Neural cell (in vitro differentiated cells): ENCODE results near the gene OLFM4. TPM values are rescaled to one million over a fixed set of nuclear protein-coding genes. Genes with fewer than 3 reads are reported as not detected.
"Not testable (repeated sequence)": the region's sequence is repeated elsewhere in the genome, so short reads cannot be mapped to it uniquely, and the experiment has no call there.

Experiments used
- H2AFZ ChIP-seq: fragments of 200-600, 300-800 bp; sonication (generic), shearing (Covaris generic); 2 replicates; pipeline ENCODE4 v1.6.0; 2014; ENCODE audit warnings: low read depth, mild to moderate bottlenecking, antibody characterized with exemption, low read length, moderate library complexity
- H3F3A ChIP-seq: fragments of 200-600 bp; shearing (Covaris generic); 2 replicates; pipeline ENCODE4 v1.6.1; 2016; ENCODE audit warnings: mild to moderate bottlenecking, moderate library complexity, mixed read lengths, antibody characterized with exemption, low read length; ENCODE audit not compliant: insufficient read depth, poor library complexity, severe bottlenecking
- H3K27ac ChIP-seq: fragments of 200-600, 300-800 bp; sonication (generic), shearing (Covaris generic); 2 replicates; pipeline ENCODE4 v1.5.1; 2014; ENCODE audit warnings: mild to moderate bottlenecking, low read length, moderate library complexity
- H3K27me3 ChIP-seq: fragments of 300-800, 200-600 bp; sonication (generic), shearing (Covaris generic); 2 replicates; pipeline ENCODE4 v1.6.0; 2014; ENCODE audit warnings: mild to moderate bottlenecking, low read depth, low read length, moderate library complexity; ENCODE audit not compliant: insufficient read depth
- H3K36me3 ChIP-seq: fragments of 300-800, 200-600 bp; sonication (generic), shearing (Covaris generic); 2 replicates; pipeline ENCODE4 v1.5.1; 2014; ENCODE audit warnings: mild to moderate bottlenecking, antibody characterized with exemption, low read length, moderate library complexity; ENCODE audit not compliant: insufficient read depth
- H3K4me2 ChIP-seq: fragments of 300-800, 200-600 bp; sonication (generic), shearing (Covaris generic); 2 replicates; pipeline ENCODE4 v1.6.0; 2014; ENCODE audit warnings: mild to moderate bottlenecking, low read length
- H3K4me3 ChIP-seq: fragments of 300-800, 200-600 bp; sonication (generic), shearing (Covaris generic); 2 replicates; pipeline ENCODE4 v1.5.1; 2014; ENCODE audit warnings: mild to moderate bottlenecking, low read length, moderate library complexity
- H3K79me2 ChIP-seq: fragments of 200-600 bp; shearing (Covaris generic); replicated peaks from 2 replicates; pipeline ENCODE4 v1.6.0; 2014; ENCODE audit warnings: mild to moderate bottlenecking, low read length, moderate library complexity; ENCODE audit not compliant: insufficient read depth
- H3K9ac ChIP-seq: fragments of 300-800, 200-600 bp; sonication (generic), shearing (Covaris generic); 2 replicates; pipeline ENCODE4 v1.6.1; 2016; ENCODE audit warnings: mild to moderate bottlenecking, low read length, mixed read lengths
- H3K9me2 ChIP-seq: fragments of 200-600 bp; shearing (Covaris generic); 2 replicates; pipeline ENCODE4 v1.6.1; 2016; ENCODE audit warnings: mild to moderate bottlenecking, low read length, mixed read lengths; ENCODE audit not compliant: insufficient read depth
- H3K9me3 ChIP-seq: fragments of 200-600, 300-800 bp; sonication (generic), shearing (Covaris generic); 2 replicates; pipeline ENCODE4 v1.6.1; 2016; ENCODE audit warnings: mild to moderate bottlenecking, mixed run types, low read length, moderate library complexity, mixed read lengths
- H4K20me1 ChIP-seq: fragments of 200-600 bp; shearing (Covaris generic); 2 replicates; pipeline ENCODE4 v1.6.1; 2016; ENCODE audit warnings: mild to moderate bottlenecking, mixed run types; ENCODE audit not compliant: insufficient read depth
- EP300 ChIP-seq: fragments of 450-650 bp; conservative IDR thresholded peaks from 2 replicates; pipeline ENCODE4 v1.6.1; 2014; ENCODE audit warnings: antibody characterized with exemption, mild to moderate bottlenecking, moderate library complexity; ENCODE audit not compliant: poor library complexity, severe bottlenecking
- EZH2 ChIP-seq: fragments of 200-600, 300-800 bp; shearing (Covaris generic), sonication (generic); IDR thresholded peaks from 2 replicates; pipeline ENCODE4 v1.6.1; 2014; ENCODE audit warnings: antibody characterized with exemption, low read length, borderline replicate concordance, mild to moderate bottlenecking; ENCODE audit not compliant: insufficient read depth, poor library complexity, severe bottlenecking
- MXI1 ChIP-seq: fragments of 450-650 bp; conservative IDR thresholded peaks from 2 replicates; pipeline ENCODE4 v1.6.1; 2014; ENCODE audit warnings: antibody characterized with exemption, mild to moderate bottlenecking; ENCODE audit not compliant: poor library complexity, severe bottlenecking
- POLR2AphosphoS5 ChIP-seq: IDR thresholded peaks from 2 replicates; pipeline ENCODE4 v1.6.1; 2012
- RAD21 ChIP-seq: fragments of 450-650 bp; conservative IDR thresholded peaks from 2 replicates; pipeline ENCODE4 v1.6.1; 2014; ENCODE audit warnings: antibody characterized with exemption, mild to moderate bottlenecking, moderate library complexity
- REST ChIP-seq: IDR thresholded peaks from 2 replicates; pipeline ENCODE4 v1.6.1; 2012; ENCODE audit warnings: borderline replicate concordance
- SMC3 ChIP-seq: fragments of 450-650 bp; conservative IDR thresholded peaks from 2 replicates; pipeline ENCODE4 v1.6.1; 2014; ENCODE audit warnings: antibody characterized with exemption, mild to moderate bottlenecking, moderate library complexity; ENCODE audit not compliant: poor library complexity
- TAF1 ChIP-seq: IDR thresholded peaks from 2 replicates; pipeline ENCODE4 v1.6.1; 2012; ENCODE audit warnings: low read depth
- polyA plus RNA-seq: library from polyadenylated mRNA; depleted of rRNA; stranded (reverse); fragments of >200 nt; gene quantifications from 2 replicates; pipeline ENCODE4 v1.2.3, GENCODE V29; 2014
- TF ChIP-seq, protein P1 (sequence below): fragments of 450-650 bp; IDR thresholded peaks from 2 replicates; pipeline ENCODE4 v1.5.1; 2014; ENCODE audit warnings: antibody characterized with exemption, mild to moderate bottlenecking, moderate library complexity; ENCODE audit not compliant: poor library complexity, severe bottlenecking

Gene OLFM4
- polyA plus RNA-seq, 1 donor from 2014 or later, result 0.46 TPM

- no peak overlapping the region for H3K4me2 ChIP-seq
- no peak overlapping the region for H3K4me3 ChIP-seq
- no peaks in the 10 kb centered on the region for H3K27me3 ChIP-seq
- H3K36me3 ChIP-seq, result no peaks in the 10 kb centered on the region
- no peak overlapping the region for H3K27ac ChIP-seq
- H3K9me3 ChIP-seq, result peaks cover 4% of the 10 kb centered on the region
- no peaks in the 10 kb centered on the region for H4K20me1 ChIP-seq
- H3K9ac ChIP-seq, result no peak overlapping the region
- H3K79me2 ChIP-seq, result no peaks in the 10 kb centered on the region
- H3F3A ChIP-seq, result no peaks in the 10 kb centered on the region
- no peaks in the 10 kb centered on the region for H3K9me2 ChIP-seq
- no peak overlapping the region for H2AFZ ChIP-seq
- no peak for TF ChIP-seq RAD21
- TF ChIP-seq MXI1, result no peak
- TF ChIP-seq EP300, result no peak
- TF ChIP-seq SMC3, result no peak
- no peak for TF ChIP-seq POLR2AphosphoS5
- no peak for TF ChIP-seq REST
- TF ChIP-seq, protein P1, sequence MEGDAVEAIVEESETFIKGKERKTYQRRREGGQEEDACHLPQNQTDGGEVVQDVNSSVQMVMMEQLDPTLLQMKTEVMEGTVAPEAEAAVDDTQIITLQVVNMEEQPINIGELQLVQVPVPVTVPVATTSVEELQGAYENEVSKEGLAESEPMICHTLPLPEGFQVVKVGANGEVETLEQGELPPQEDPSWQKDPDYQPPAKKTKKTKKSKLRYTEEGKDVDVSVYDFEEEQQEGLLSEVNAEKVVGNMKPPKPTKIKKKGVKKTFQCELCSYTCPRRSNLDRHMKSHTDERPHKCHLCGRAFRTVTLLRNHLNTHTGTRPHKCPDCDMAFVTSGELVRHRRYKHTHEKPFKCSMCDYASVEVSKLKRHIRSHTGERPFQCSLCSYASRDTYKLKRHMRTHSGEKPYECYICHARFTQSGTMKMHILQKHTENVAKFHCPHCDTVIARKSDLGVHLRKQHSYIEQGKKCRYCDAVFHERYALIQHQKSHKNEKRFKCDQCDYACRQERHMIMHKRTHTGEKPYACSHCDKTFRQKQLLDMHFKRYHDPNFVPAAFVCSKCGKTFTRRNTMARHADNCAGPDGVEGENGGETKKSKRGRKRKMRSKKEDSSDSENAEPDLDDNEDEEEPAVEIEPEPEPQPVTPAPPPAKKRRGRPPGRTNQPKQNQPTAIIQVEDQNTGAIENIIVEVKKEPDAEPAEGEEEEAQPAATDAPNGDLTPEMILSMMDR, result no peak
- TF ChIP-seq TAF1, result no peak
- TF ChIP-seq EZH2, result no peak
Observed at GRCh38 chr13:53013113-53013512, 15.5 kb upstream of the OLFM4 start.

GRCh38 chr13:53014018-53014417, 14.6 kb upstream of the OLFM4 start:
- H3K4me2 ChIP-seq, H2AFZ ChIP-seq, H3K9ac ChIP-seq, H3K79me2 ChIP-seq, H3K27ac ChIP-seq, H3F3A ChIP-seq, H3K36me3 ChIP-seq, H4K20me1 ChIP-seq, H3K9me3 ChIP-seq, H3K27me3 ChIP-seq, H3K9me2 ChIP-seq, H3K4me3 ChIP-seq: not testable (repeated sequence)
